Fibroblast of skin of abdomen (primary cell): ENCODE data around the gene PCSK5. TPM values are rescaled to one million over a fixed set of nuclear protein-coding genes. Genes with fewer than 3 reads are reported as not detected.
"Not testable (repeated sequence)": the region's sequence is repeated elsewhere in the genome, so short reads cannot be mapped to it uniquely, and the experiment has no call there.

Experiments used
- DNase-seq: peaks from one replicate; pipeline ENCODE4 v3.0.0-alpha.2; 2013
- polyA plus RNA-seq, 2 experiments: library from polyadenylated mRNA; unstranded; fragments of 120-200 nt; gene quantifications; one replicate each; pipeline ENCODE4 v1.2.1, GENCODE V29; 2013; ENCODE audit not compliant: insufficient read length in 2 of 2

The PCSK5 gene
- 5.5 TPM for polyA plus RNA-seq (2013, experiment 1 of 2; ENCODE audit: insufficient read length)
- 3.8 TPM for polyA plus RNA-seq (2013, experiment 2 of 2; ENCODE audit: insufficient read length)

- DNase-seq: peak; percentile 96
Measured at GRCh38 chr9:75890472-75891276, at the start of gene PCSK5. Gene PCSK5 (plus strand): TSS chr9:75890673. CDS start chr9:75891182, 509 bp downstream.

DNA sequence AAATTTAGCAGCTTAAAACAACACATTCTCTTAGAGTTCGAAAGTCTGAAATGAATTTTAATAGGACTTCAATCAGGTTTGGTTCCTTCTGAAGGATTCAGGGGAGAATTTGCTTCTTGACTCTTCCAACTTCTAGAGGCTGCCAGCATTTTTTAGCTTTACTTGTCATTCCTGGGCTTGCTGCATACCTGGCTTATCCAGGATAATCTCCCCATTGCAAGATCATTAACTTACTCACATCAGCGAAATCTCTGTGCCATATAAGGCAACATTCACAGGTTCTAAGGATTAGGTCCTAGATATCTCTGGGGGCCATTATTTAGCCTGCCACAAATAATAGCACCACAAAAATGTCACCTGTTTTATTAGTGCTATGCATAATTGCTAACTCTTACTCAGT lies 46.2 kb upstream of the PCSK5 start:
- DNase-seq: no peak

- no peak for DNase-seq
Measured at GRCh38 chr9:75845806-75846205, 44.7 kb upstream of the PCSK5 start.

DNA sequence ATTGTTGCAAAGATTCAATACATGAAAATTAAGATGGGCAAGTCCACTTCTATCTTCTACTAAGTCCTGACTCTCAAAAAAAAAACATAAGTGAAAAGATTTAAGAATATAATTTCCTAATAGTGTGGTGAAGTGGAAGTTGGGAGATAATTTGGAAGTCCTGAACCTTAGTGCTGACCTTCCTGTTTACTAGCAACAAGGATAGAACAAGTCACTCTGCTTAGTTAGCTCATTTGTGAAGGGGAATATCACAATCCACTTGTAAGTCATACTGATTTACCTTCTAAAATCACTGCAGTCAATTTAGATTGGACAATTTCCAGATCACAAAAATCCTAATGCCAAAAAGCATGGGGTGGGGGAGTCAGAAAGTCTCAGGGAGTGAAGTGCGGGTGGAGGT lies 43.4 kb upstream of the PCSK5 start:
- no peak for DNase-seq

GRCh38 chr9:75850459-75851200 lies 39.8 kb upstream of the PCSK5 start:
- no peak for DNase-seq

DNA sequence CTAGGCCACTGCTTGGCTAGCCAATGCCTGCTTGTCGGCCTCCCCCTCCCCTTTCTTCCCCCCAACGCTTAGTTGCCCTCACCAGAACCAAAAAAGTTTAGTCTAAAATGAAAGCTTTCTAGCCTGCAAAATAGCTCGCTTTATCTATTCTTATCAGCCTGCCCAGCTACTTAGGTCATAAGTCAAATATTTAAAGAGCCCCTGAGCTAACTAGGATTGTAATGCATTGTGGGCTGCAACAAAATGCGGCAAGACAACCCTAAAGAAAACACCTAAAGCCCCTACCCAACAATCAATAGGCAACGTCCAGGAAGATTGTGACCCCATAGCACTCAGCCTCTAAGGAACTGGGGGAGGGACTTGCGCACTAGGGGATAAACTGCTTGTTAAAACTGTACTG lies 38.6 kb upstream of the PCSK5 start:
- no peak for DNase-seq

GRCh38 chr9:75852746-75853145 lies 37.7 kb upstream of the PCSK5 start:
- DNase-seq: no peak

GRCh38 chr9:75855509-75855908 lies 35.0 kb upstream of the PCSK5 start:
- DNase-seq: peak; percentile 8

DNA sequence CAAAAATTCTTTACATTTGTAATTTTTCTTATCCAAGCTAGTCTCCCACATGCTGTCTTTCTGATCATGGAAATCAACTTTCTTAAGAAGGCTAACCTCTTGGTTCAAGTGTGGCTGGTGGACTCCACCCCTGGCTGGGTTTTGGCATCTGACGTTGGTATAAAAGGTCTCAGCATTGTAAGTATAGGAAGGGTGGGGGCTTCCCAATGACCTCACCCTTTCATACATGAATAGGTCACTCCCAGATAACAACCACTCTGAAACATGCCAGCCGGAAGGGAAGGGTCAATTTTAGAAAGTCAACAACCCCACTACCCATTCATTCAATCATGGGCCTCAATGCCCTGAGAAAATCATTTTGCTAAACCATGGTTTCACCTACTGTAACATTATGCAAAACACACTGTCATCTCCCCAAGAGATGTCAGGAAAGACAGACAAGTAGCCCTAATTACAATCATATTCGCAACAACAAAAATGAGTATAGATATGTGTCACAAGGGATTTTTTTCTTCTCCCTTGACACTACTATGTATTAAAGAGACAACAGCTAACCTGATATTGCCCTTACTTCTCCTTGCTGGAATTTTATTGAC lies 31.9 kb upstream of the PCSK5 start:
- DNase-seq: no peak

DNA sequence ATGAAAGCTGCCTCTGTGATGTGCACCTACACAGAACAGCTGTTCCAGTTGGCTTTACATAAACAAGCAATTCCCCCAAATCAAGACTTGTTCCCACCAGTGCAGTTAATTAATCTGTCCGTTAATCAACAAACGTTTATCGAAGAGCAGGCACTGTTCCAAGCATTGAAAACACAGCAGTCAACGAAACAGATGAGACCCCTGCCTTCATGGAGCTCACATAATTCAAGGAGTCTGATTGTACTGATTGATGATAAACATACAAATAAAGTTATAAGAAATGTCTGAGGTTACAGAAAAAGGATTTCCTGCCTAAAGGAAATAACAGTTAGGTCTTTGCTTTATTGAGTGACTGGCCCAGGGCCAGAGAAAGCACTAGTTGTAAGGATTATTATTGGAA lies 26.2 kb upstream of the PCSK5 start:
- no peak for DNase-seq

DNA sequence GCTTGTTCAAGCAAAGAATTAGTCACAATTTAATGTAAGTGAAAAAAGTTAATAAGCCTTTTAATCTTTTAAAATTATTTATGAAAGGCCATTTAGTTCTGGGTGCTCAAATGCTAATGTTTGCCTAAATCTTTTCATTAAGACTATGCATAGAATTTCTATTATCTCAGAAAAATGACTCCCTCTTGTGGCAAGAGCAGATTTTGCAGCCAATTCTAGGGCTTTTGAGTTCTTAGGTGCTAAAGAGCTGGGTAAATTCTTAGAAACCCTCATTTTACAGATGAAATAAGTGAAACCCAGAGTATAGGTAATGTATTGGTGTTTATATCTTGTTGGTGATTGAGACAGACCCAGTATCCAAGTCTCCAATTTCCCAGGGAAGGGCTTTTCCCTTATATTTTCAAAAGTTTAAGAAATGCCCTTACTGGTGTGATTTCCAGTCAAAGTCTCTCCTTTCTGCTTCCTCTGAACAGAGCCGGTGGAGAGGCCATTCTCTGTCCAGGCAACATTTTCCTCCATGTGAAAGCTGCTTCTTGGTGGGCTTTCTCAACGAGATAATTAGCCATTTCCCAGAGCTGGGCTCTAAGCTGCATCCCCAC lies 24.1 kb upstream of the PCSK5 start:
- peak; percentile 41 for DNase-seq

DNA sequence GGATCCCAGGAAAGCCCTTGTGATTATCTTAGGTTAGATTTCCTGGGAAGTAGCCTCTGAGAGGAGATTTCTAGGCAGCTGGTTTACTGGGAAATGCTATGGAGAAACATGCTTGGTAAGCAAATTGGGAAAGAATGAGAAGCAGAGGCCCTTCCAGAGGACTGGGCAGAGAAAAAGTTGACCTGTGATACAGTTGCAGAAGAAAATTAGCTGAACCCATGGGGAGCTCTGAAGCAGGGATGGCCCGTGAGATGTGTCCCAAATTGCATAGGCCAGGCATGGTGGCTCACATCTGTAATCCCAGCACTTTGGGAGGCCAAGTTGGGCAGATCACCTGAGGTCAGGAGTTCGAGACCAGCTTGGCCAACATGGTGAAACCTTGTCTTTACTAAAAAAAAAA lies 21.9 kb upstream of the PCSK5 start:
- not testable (repeated sequence) for DNase-seq

DNA sequence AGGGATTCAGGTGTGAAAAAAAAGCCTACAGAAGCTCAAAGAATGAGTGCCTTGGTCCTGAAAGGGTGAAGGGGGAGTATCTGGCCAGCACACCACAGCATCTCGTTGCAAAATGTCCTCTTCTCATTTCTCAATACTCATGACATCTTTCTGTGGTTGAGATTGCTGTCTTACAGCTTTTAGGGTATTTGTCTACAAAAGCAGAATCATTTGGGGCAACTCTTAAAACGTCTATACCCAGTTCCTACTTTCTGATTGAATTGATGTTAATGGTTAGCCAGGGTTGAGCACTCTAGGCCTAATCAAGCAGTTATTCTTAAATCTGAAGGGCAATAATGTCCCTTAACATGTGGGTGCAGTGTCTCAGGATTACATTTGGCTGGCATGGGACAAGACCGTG lies 21.2 kb upstream of the PCSK5 start:
- no peak for DNase-seq

GRCh38 chr9:75870450-75870849 lies 20.0 kb upstream of the PCSK5 start:
- DNase-seq: no peak

GRCh38 chr9:75871624-75872023 lies 18.8 kb upstream of the PCSK5 start:
- DNase-seq: no peak

DNA sequence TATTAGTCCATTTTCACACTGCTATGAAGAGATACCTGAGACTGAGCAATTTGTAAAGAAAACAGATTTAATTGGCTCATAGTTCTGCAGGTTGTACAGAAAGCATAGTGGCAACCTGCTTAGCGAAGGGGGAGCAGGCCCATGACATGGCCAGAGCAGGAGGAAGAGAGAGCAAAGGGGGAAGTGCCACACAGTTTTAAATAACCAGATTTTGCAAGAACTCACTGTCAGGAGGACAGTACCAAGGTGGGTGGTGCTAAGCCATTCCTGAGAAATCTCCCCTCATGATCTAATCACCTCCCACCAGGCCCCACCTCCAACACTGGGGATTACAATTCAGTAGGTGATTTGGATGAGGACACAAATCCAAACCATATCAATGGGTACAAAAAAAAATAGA lies 16.8 kb upstream of the PCSK5 start:
- DNase-seq: no peak

DNA sequence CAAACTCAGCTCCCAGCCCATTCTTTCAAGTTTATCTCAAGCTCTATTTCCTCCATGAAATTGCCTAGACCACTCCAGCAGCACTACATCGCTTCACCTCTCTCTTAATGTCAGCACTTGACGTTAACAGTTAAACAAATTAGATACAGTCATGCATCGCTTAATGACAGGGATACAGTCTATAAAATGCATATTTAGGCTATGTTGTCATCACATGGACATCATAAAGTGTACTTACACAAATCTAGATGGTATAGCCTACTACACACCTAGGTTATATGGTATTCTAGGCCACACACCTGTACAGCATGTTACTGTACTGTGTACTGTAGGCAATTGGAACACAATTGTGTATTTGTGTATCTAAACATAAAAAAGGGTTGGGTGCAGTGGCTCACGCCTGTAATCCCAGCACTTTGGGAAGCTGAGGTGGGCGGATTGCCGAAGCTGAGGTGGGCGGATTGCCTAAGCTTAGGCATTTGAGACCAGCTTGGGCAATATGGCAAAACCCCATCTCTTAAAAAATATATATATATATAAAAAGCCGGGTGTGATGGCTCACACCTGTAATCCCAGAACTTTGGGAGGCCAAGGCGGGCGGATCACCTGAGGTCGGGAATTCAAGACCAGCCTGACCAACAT lies 13.4 kb upstream of the PCSK5 start:
- DNase-seq: no peak

DNA sequence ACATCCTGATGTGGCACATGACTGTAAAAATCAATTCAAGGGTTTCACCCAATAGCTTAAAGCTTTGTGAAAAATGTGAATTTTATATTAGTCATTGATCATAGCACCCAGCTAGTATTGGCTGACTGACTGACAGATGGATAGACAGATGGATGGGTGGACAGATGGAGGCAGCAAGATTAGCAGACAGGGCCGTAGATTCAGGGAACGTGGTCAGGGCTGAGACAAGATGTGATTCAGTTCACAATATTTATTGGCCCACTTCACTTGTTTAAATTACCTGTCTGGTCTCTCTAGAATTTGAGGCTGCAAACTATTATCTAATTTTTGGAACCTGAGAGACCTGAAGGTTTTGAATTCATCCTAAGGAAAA lies 12.0 kb upstream of the PCSK5 start:
- no peak for DNase-seq

DNA sequence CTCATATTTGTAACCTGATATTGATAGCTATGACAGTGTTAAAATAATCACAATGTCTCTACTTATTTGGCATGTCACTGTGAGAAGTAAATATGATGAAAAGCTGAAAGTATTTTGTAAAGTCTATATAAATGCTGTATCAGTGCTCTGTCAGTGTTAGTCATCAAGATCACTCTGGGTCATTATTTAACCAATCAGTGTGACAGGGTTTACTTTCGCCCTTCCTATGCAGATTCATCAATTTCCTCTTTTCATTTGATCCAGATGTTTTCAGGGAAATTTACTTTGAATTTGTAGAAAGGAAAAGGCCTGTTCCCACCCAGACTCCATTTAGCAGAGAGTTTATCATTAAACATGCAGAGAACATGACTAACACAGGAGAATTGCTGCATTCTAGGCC lies 9.9 kb upstream of the PCSK5 start:
- DNase-seq: peak; percentile 64

GRCh38 chr9:75881761-75882160 lies 8.7 kb upstream of the PCSK5 start:
- DNase-seq: no peak

- DNase-seq: peak; percentile 71
Measured at GRCh38 chr9:75885652-75886051, 4.8 kb upstream of the PCSK5 start.

DNA sequence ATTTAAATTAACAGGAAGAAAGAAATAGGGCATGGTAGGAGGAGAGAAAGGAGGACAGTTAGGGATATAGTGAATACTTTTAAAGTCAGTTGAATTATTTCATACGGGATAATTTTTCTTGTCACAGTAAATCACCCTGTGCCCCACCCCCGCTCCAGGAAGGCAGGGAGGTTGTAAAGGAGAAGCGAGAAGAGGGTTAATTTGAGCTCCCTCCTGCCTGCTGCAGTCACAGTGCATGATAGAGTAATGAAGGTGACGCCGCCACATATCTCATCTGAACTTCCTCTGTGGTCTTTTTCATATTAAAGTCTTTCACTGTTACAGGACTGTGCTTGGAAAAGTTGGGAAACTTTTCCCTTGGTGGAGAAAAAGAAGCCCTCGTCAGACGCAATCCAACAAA lies 896 bp upstream of the PCSK5 start:
- no peak for DNase-seq
